Glomerular endothelial cell (primary cell): Measurements from ENCODE around the gene IDNK. TPM values are rescaled to one million over a fixed set of nuclear protein-coding genes. Genes with fewer than 3 reads are reported as not detected.

Experiments used
- DNase-seq: peaks from one replicate; pipeline ENCODE4 v3.0.0-alpha.2; 2011; ENCODE audit warnings: low read depth, low spot score; ENCODE audit errors: extremely low read depth
- total RNA-seq: library from RNA; depleted of rRNA; stranded (reverse); fragments of >200 nt; gene quantifications from 2 replicates; pipeline ENCODE4 v1.2.3, GENCODE V29; 2015

Gene IDNK
- total RNA-seq, 1 donor from 2014 or later = 4.9 TPM

GRCh38 chr9:83633255-83633654 is 10.3 kb downstream of the IDNK start:
- DNase-seq = no peak

- no peak for DNase-seq
Measured at GRCh38 chr9:83633676-83634075, 10.7 kb downstream of the IDNK start.

- no peak for DNase-seq
Measured at GRCh38 chr9:83636813-83637212, 13.9 kb downstream of the IDNK start.

GRCh38 chr9:83637389-83637788 is 14.4 kb downstream of the IDNK start:
- no peak for DNase-seq

GRCh38 chr9:83639266-83639665 is 16.3 kb downstream of the IDNK start:
- no peak for DNase-seq

GRCh38 chr9:83642793-83643192 is 19.9 kb downstream of the IDNK start:
- DNase-seq = no peak

GRCh38 chr9:83646500-83647239 is 23.7 kb downstream of the IDNK start:
- DNase-seq = no peak

GRCh38 chr9:83649080-83649479 is 26.1 kb downstream of the IDNK start:
- no peak for DNase-seq

GRCh38 chr9:83649515-83649914 is 26.6 kb downstream of the IDNK start:
- DNase-seq = no peak

GRCh38 chr9:83651558-83651957 is 28.6 kb downstream of the IDNK start:
- DNase-seq = no peak

- DNase-seq = no peak
Measured at GRCh38 chr9:83652433-83652832, 29.5 kb downstream of the IDNK start.

GRCh38 chr9:83655433-83655832 is 32.5 kb downstream of the IDNK start:
- DNase-seq = no peak

- no peak for DNase-seq
Measured at GRCh38 chr9:83656032-83656680, 33.2 kb downstream of the IDNK start.

GRCh38 chr9:83656952-83657351 is 34.0 kb downstream of the IDNK start:
- DNase-seq = no peak

GRCh38 chr9:83662933-83663332 is 40.0 kb downstream of the IDNK start:
- no peak for DNase-seq

- DNase-seq = peak; percentile 64
Measured at GRCh38 chr9:83665580-83666200, 42.7 kb downstream of the IDNK start.

GRCh38 chr9:83669067-83669466 is 46.1 kb downstream of the IDNK start:
- no peak for DNase-seq

GRCh38 chr9:83670381-83670780 is 47.4 kb downstream of the IDNK start:
- no peak for DNase-seq

GRCh38 chr9:83671451-83671850 is 48.5 kb downstream of the IDNK start:
- DNase-seq = no peak

GRCh38 chr9:83675466-83675865 is 52.5 kb downstream of the IDNK start:
- DNase-seq = no peak

- no peak for DNase-seq
Measured at GRCh38 chr9:83677596-83677995, 54.7 kb downstream of the IDNK start.

- no peak for DNase-seq
Measured at GRCh38 chr9:83680233-83680632, 57.3 kb downstream of the IDNK start.
